Astrocyte of the hippocampus (primary cell): Measurements from ENCODE around the gene EIF4EBP2.

ENCODE experiments used
- DNase-seq: peaks from one replicate; pipeline ENCODE4 v3.0.0; 2011; ENCODE audit warnings: low read depth, low spot score

The EIF4EBP2 gene

GRCh38 chr10:70432561-70433263, 28.8 kb downstream of the EIF4EBP2 start:
- no peak for DNase-seq

- DNase-seq: no peak
Observed at GRCh38 chr10:70433581-70434280, 29.8 kb downstream of the EIF4EBP2 start.

GRCh38 chr10:70435241-70436085, 31.5 kb downstream of the EIF4EBP2 start:
- no peak for DNase-seq

- no peak for DNase-seq
Observed at GRCh38 chr10:70437721-70438120, 33.8 kb downstream of the EIF4EBP2 start.

GRCh38 chr10:70440296-70441160, 36.6 kb downstream of the EIF4EBP2 start:
- DNase-seq: peak; percentile 30

- DNase-seq: peak; percentile 31
Observed at GRCh38 chr10:70441161-70441894, 37.4 kb downstream of the EIF4EBP2 start, which contains the start of gene NODAL. NODAL (minus strand) TSS chr10:70441681; CDS start chr10:70441667, 14 bp downstream.

GRCh38 chr10:70441895-70442309, 38.0 kb downstream of the EIF4EBP2 start:
- no peak for DNase-seq

GRCh38 chr10:70442332-70442988, 38.5 kb downstream of the EIF4EBP2 start:
- no peak for DNase-seq

- DNase-seq: no peak
Observed at GRCh38 chr10:70444744-70445143, 40.8 kb downstream of the EIF4EBP2 start.

GRCh38 chr10:70445718-70446657, 42.0 kb downstream of the EIF4EBP2 start:
- DNase-seq: peak; percentile 35

GRCh38 chr10:70448236-70448635, 44.3 kb downstream of the EIF4EBP2 start:
- peak; percentile 37 for DNase-seq

GRCh38 chr10:70455213-70455630, 51.3 kb downstream of the EIF4EBP2 start:
- no peak for DNase-seq

GRCh38 chr10:70456164-70456563, 52.2 kb downstream of the EIF4EBP2 start:
- no peak for DNase-seq

GRCh38 chr10:70457759-70458305, 53.9 kb downstream of the EIF4EBP2 start:
- no peak for DNase-seq

GRCh38 chr10:70458329-70459060, 54.5 kb downstream of the EIF4EBP2 start:
- peak; percentile 95 for DNase-seq

GRCh38 chr10:70459061-70459773, 55.3 kb downstream of the EIF4EBP2 start:
- no peak for DNase-seq
